HL-60 (cell line): Measurements from ENCODE around the gene BCL7C.

Source experiments
- DNase-seq, 2 experiments: peaks; one replicate each; pipeline ENCODE4 v3.0.0-alpha.2; 2010 to 2020; ENCODE audit warnings: low read depth in 1 of 2, low spot score in 1 of 2
- H3K27ac ChIP-seq: fragments of 250-450 bp; sonication (Bioruptor Pico); replicated peaks from 2 replicates; pipeline ENCODE4 v1.5.1; 2020; ENCODE audit warnings: mild to moderate bottlenecking, moderate library complexity
- H3K27me3 ChIP-seq: fragments of 250-450 bp; sonication (Bioruptor Pico); 2 replicates; pipeline ENCODE4 v1.5.1; 2021; ENCODE audit warnings: mild to moderate bottlenecking, moderate library complexity; ENCODE audit not compliant: insufficient read depth, poor library complexity, severe bottlenecking
- H3K4me3 ChIP-seq: replicated peaks from 2 replicates; pipeline ENCODE4 v1.5.1; 2011; ENCODE audit warnings: mild to moderate bottlenecking, control low read depth, low read length; ENCODE audit not compliant: insufficient read depth
- CTCF ChIP-seq: IDR thresholded peaks from one replicate; pipeline ENCODE4 v1.5.1; 2011; ENCODE audit warnings: low read length, control low read depth, inconsistent platforms; ENCODE audit not compliant: insufficient read depth
- GABPA ChIP-seq: IDR thresholded peaks from 2 replicates; pipeline ENCODE4 v1.6.1; 2012; ENCODE audit warnings: low read depth
- POLR2AphosphoS5 ChIP-seq: IDR thresholded peaks from 2 replicates; pipeline ENCODE4 v1.6.1; 2012; ENCODE audit warnings: low read depth
- REST ChIP-seq: IDR thresholded peaks from 2 replicates; pipeline ENCODE4 v1.6.1; 2012; ENCODE audit warnings: low read depth; ENCODE audit not compliant: insufficient replicate concordance
- SPI1 ChIP-seq: IDR thresholded peaks from 2 replicates; pipeline ENCODE4 v1.6.1; 2012; ENCODE audit warnings: low read depth, mild to moderate bottlenecking, borderline replicate concordance

Gene BCL7C

GRCh38 chr16:30846649-30847402 is 47.1 kb downstream of the BCL7C start:
- Histone ChIP-seq H3K27ac (no peak overlapping the region), H3K27me3 (no peaks in the 10 kb centered on the region), H3K4me3 (no peak overlapping the region)
- TF ChIP-seq REST (no peak), GABPA (no peak), CTCF (no peak), SPI1 (no peak), POLR2AphosphoS5 (no peak)
- no peak for DNase-seq

GRCh38 chr16:30844671-30845449 is 49.0 kb downstream of the BCL7C start:
- TF ChIP-seq SPI1 (peak; percentile 32; the same call in 1 of the 2 replicates), CTCF (peak; percentile 80), GABPA (no peak), REST (no peak), POLR2AphosphoS5 (no peak)
- peak; percentile 83 to 93 for DNase-seq
- Histone ChIP-seq H3K4me3 (no peak overlapping the region), H3K27ac (peak overlapping the region; percentile 60), H3K27me3 (no peaks in the 10 kb centered on the region)

- H3K4me3 ChIP-seq: no peak overlapping the region
- DNase-seq: no peak
- no peak overlapping the region for H3K27ac ChIP-seq
- no peak for TF ChIP-seq POLR2AphosphoS5
- TF ChIP-seq CTCF: no peak
- TF ChIP-seq REST: no peak
- no peak for TF ChIP-seq GABPA
- TF ChIP-seq SPI1: no peak
- no peaks in the 10 kb centered on the region for H3K27me3 ChIP-seq
Observed at GRCh38 chr16:30844346-30844670, 49.6 kb downstream of the BCL7C start.
